HG02588 (cell line): ENCODE results near the gene HPS5.
"Not testable (repeated sequence)": the region's sequence is repeated elsewhere in the genome, so short reads cannot be mapped to it uniquely, and the experiment has no call there.

Source experiments
- ATAC-seq: cut with Tn5 transposase; IDR thresholded peaks from one replicate; pipeline ENCODE4 v1.9.1; 2021; ENCODE audit warnings: mild to moderate bottlenecking, moderate library complexity; ENCODE audit not compliant: unreplicated experiment

The HPS5 gene

GRCh38 chr11:18321969-18322711 lies at the start of gene HPS5, which contains the start of gene GTF2H1:
TSS of gene HPS5 (minus strand) at chr11:18322140. CDS start at chr11:18317858, 4,282 bp downstream.
TSS of gene GTF2H1 (plus strand) at chr11:18322567. CDS start at chr11:18333075, 10,508 bp downstream.
- peak; percentile 90 for ATAC-seq

GRCh38 chr11:18371279-18371678 lies 49.3 kb upstream of the HPS5 start:
- no peak for ATAC-seq

DNA sequence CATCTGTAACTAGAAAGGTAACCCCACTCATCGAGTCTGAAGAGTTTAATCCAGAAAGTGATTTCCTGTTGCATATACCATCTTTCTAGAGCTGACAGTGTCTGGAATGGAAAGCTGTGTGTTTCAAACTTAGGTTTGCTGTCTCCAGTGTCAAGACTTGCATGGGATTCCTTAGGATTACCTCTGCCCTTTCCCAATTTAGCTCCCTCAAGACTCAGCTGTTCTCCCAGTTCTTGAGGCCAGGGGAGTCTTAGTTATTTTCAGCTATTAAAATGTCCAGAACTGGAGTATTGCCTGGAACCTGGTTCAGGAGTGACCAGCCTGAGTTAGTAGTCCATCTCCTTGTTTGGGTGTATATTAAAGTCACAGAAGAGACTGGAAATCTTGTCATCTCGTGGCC lies 47.5 kb upstream of the HPS5 start:
- no peak for ATAC-seq

GRCh38 chr11:18368221-18368620 lies 46.3 kb upstream of the HPS5 start:
- no peak for ATAC-seq

DNA sequence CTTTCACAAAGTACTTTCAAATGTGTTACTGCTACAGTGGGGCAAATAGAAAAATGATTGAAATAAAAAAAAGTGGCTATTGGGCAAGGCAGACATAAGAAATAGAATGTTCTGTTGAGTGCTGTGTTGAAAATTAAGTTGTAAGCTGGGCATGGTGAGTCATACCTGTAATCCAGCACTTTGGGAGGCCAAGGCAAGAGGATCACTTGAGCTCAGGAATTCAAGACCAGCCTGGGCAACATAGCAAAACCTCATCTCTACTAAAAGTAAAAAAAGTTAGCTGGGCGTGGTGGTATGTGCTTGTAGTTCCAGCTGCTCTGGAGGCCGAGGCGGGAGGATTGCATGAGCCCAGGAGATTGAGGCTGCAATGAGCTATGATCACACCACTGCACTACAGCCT lies 45.5 kb upstream of the HPS5 start:
- ATAC-seq = no peak

- ATAC-seq = no peak
Measured at GRCh38 chr11:18366286-18366685, 44.3 kb upstream of the HPS5 start.

GRCh38 chr11:18365741-18366140 lies 43.8 kb upstream of the HPS5 start:
- no peak for ATAC-seq

DNA sequence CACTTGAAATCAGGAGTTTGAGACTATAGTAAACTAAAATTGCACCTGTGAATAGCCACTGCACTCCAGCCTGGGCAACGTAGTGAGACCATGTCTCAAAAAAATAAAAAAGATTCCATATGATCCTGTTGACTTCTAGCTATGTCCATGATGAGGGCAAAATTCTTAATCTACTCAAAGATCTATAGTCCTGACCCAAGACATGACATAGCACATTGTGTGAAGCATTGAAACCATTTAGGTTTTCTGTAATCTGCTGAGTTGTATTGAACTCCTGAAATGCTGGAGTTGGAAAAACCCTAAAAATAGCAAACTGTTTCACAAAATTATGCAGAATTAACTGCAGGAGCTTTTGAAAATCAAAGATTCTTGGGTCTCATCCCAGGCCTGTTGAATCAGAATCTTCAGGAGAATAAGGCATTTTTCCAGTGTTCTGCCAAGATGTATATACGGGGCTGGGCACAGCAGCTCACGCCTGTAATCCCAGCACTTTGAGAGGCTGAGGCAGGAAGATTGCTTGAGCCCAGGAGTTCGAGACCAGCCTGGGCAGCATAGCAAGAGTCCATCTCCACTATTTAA lies 42.6 kb upstream of the HPS5 start:
- no peak for ATAC-seq

GRCh38 chr11:18361154-18361553 lies 39.2 kb upstream of the HPS5 start:
- ATAC-seq = no peak

DNA sequence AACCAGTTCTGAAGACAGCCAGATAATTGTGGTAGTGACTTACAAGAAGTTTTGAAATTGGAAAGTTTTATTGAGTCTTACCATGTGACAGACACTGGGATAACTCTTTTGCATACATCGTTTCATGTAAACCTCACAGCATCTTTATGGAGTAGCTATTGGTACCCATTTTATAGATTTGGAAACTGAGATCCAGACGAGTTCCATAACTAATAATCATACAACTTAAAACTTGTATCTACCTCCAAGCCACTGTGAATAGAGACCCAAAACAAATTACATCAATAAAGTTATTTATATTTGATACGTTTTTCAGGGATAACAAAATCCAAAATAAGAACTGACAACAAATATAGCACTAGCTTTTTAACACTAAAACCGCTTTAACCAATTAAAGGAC lies 36.7 kb upstream of the HPS5 start:
- no peak for ATAC-seq

DNA sequence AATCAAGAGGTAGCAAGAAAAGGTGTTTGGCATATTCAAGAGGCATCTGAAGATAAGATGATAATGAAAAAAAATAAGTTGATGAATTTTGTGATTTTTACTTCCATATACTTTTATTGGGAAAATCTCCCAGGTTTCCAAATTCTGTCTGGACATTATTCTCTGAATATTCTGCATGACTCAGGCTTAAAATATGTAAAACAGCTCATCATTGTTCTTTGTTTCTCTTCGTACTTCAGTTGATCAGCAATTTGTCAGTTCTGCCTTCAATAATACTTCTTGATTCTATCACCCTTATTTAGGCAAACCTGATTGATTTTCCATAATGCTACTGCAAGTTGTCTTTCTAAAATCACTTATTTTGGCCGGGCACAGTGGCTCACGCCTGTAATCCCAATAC lies 30.6 kb upstream of the HPS5 start:
- no peak for ATAC-seq

DNA sequence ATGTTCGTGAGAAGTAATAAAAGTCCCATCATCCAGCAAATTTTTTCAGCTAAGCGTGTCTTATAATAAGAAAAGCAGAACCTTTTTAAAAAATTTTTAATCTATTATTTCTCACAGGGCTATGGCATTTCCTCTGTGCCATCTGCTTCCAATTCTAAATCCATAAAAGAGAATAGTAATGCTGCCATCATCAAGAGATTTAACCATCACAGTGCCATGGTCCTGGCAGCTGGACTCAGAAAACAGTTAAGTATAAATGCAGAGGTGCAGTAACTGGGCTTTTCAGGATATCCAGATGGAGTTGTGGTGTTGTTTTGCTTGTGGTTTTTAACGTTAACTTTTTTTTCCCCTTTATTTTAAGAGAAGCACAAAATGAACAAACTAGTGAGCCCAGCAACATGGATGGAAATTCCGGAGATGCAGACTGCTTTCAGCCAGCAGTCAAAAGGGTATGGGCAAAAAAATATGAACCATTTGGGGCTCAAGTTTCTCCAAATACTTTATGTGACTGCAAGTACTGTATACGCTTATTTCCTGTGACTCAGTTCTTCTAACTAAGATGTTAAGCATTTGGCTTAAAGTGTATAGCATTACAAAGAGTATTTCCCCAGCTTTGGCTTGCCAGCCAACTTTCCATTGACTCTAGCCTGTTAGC lies 25.7 kb upstream of the HPS5 start:
- no peak for ATAC-seq

- ATAC-seq = no peak
Measured at GRCh38 chr11:18332891-18333290, 11.0 kb upstream of the HPS5 start.

- ATAC-seq = no peak
Measured at GRCh38 chr11:18332302-18332701, 10.4 kb upstream of the HPS5 start.

GRCh38 chr11:18330921-18331320 lies 9.0 kb upstream of the HPS5 start:
- ATAC-seq = no peak

GRCh38 chr11:18329196-18329870 lies 7.4 kb upstream of the HPS5 start:
- ATAC-seq = no peak

GRCh38 chr11:18324381-18324780 lies 2.4 kb upstream of the HPS5 start:
- ATAC-seq = no peak

- not testable (repeated sequence) for ATAC-seq
Measured at GRCh38 chr11:18323881-18324280, 1.9 kb upstream of the HPS5 start.

GRCh38 chr11:18322818-18323570 lies 1.1 kb upstream of the HPS5 start:
- ATAC-seq = no peak

DNA sequence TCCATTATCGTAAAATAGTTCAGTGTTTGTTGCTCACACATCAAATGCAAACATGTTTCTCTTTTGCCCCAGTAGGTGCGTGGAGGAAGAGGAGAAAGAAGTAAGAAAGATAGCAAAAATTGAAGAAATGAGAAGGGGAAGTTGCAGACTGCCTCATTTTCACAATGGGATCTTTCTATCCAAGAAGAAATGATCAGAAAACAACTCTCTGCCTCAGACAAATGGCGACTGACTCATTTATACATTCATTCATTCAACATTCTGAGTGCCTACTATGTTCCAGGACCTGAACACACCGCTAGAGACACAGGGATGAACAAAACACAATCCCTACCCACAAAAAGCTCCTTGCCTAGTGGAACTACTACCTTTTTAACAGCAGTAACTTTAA lies 367 bp downstream of the HPS5 start:
- ATAC-seq = no peak

DNA sequence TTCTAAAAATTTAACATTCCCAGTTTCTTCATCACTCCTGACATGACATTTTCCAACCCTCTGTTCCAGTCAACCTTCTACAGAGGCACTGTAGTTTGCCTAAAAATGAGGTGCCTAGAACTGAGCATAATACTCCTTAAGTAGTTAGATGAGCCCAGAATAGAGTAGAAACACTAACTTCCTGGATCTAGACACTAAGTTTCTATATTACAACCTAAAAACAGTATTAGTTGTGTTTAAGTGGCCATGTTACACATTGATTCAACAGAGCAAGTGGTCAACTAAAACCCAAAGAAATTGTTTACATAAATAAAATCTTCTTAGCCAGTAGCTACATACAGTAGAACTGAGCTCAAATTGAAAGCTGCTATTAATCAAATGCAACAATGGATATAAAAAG lies 1.3 kb downstream of the HPS5 start:
- ATAC-seq = no peak
